Nephron progenitor cell (in vitro differentiated cells): ENCODE measurements around the gene TMEM94.
"Not testable (repeated sequence)": the region's sequence is repeated elsewhere in the genome, so short reads cannot be mapped to it uniquely, and the experiment has no call there.

Experiments used
- DNase-seq: peaks from one replicate; pipeline ENCODE4 v3.0.0; 2021
- H3K27ac Mint-ChIP-seq: 2 replicates; pipeline ENCODE4 v1.8.0; 2021; ENCODE audit warnings: mild to moderate bottlenecking, moderate library complexity, mixed read lengths
- H3K27me3 Mint-ChIP-seq: 2 replicates; pipeline ENCODE4 v1.8.0; 2021; ENCODE audit warnings: mild to moderate bottlenecking, low read depth, mixed read lengths; ENCODE audit not compliant: poor library complexity
- H3K36me3 Mint-ChIP-seq: 2 replicates; pipeline ENCODE4 v1.8.0; 2021; ENCODE audit warnings: low read depth, mixed read lengths
- H3K4me1 Mint-ChIP-seq: 2 replicates; pipeline ENCODE4 v1.8.0; 2021; ENCODE audit warnings: mixed read lengths
- H3K4me3 Mint-ChIP-seq: 2 replicates; pipeline ENCODE4 v1.8.0; 2021; ENCODE audit warnings: mild to moderate bottlenecking, moderate library complexity, mixed read lengths
- H3K9me3 Mint-ChIP-seq: 2 replicates; pipeline ENCODE4 v1.8.0; 2021; ENCODE audit warnings: mild to moderate bottlenecking, moderate library complexity, mixed read lengths
- CTCF ChIP-seq: fragments of 200-600 bp; sonication (generic); IDR thresholded peaks from 2 replicates; pipeline ENCODE4 v1.5.0; 2021; ENCODE audit warnings: antibody characterized with exemption

The TMEM94 gene

GRCh38 chr17:75474736-75475135 is 18.3 kb downstream of the TMEM94 start:
- Mint-ChIP-seq H3K4me1 (peaks cover 58% of the 10 kb centered on the region), H3K27ac (peak overlapping the region; percentile 84), H3K4me3 (no peak overlapping the region), H3K36me3 (peaks cover 19% of the 10 kb centered on the region), H3K27me3 (no peaks in the 10 kb centered on the region), H3K9me3 (no peaks in the 10 kb centered on the region)
- no peak for DNase-seq
- TF ChIP-seq CTCF: no peak

GRCh38 chr17:75475144-75475835 is 18.9 kb downstream of the TMEM94 start:
- H3K27ac Mint-ChIP-seq: peak overlapping the region; percentile 84
- H3K4me1 Mint-ChIP-seq: peaks cover 63% of the 10 kb centered on the region
- H3K36me3 Mint-ChIP-seq: peaks cover 19% of the 10 kb centered on the region
- no peaks in the 10 kb centered on the region for H3K27me3 Mint-ChIP-seq
- no peak for DNase-seq
- H3K4me3 Mint-ChIP-seq: no peak overlapping the region
- TF ChIP-seq CTCF: no peak
- no peaks in the 10 kb centered on the region for H3K9me3 Mint-ChIP-seq

GRCh38 chr17:75475851-75476250 is 19.4 kb downstream of the TMEM94 start:
- DNase-seq: no peak
- Mint-ChIP-seq H3K4me1 (peaks cover 69% of the 10 kb centered on the region), H3K4me3 (no peak overlapping the region)

GRCh38 chr17:75476271-75476671 is 19.8 kb downstream of the TMEM94 start:
- no peaks in the 10 kb centered on the region for H3K27me3 Mint-ChIP-seq
- no peaks in the 10 kb centered on the region for H3K9me3 Mint-ChIP-seq
- DNase-seq: no peak
- peak overlapping the region; percentile 95 for H3K27ac Mint-ChIP-seq
- H3K4me3 Mint-ChIP-seq: peak overlapping the region; percentile 21
- no peak for TF ChIP-seq CTCF
- H3K4me1 Mint-ChIP-seq: peaks cover 71% of the 10 kb centered on the region
- H3K36me3 Mint-ChIP-seq: peaks cover 19% of the 10 kb centered on the region

More at GRCh38 chr17:75475851-75476250, 19.4 kb downstream of the TMEM94 start:
- Mint-ChIP-seq H3K36me3 (peaks cover 19% of the 10 kb centered on the region), H3K9me3 (no peaks in the 10 kb centered on the region), H3K27me3 (no peaks in the 10 kb centered on the region), H3K27ac (peak overlapping the region; percentile 95)
- TF ChIP-seq CTCF: no peak

GRCh38 chr17:75476752-75477489 is 20.5 kb downstream of the TMEM94 start:
- peak overlapping the region; percentile 95 for H3K27ac Mint-ChIP-seq
- peak overlapping the region; percentile 21 for H3K4me3 Mint-ChIP-seq
- H3K27me3 Mint-ChIP-seq: no peaks in the 10 kb centered on the region
- peaks cover 71% of the 10 kb centered on the region for H3K4me1 Mint-ChIP-seq
- no peak for TF ChIP-seq CTCF
- peaks cover 16% of the 10 kb centered on the region for H3K36me3 Mint-ChIP-seq
- no peak for DNase-seq
- no peaks in the 10 kb centered on the region for H3K9me3 Mint-ChIP-seq

- Mint-ChIP-seq H3K36me3 (peaks cover 13% of the 10 kb centered on the region), H3K4me1 (peaks cover 71% of the 10 kb centered on the region)
- not testable (repeated sequence) for DNase-seq, H3K9me3 Mint-ChIP-seq, H3K27me3 Mint-ChIP-seq, H3K27ac Mint-ChIP-seq, H3K4me3 Mint-ChIP-seq
Measured at GRCh38 chr17:75477490-75477862, 21.0 kb downstream of the TMEM94 start.
